Activated naive CD4-positive, alpha-beta T cell treated with anti-CD3 and anti-CD28 coated beads, Interleukin-2, amount 50 U/mL, for 72 hours (primary cell): ENCODE data around the gene NTNG1. TPM values are rescaled to one million over a fixed set of nuclear protein-coding genes. Genes with fewer than 3 reads are reported as not detected.

Experiments
- ATAC-seq, 2 donors: fragments of 150-1000 bp; cut with Tn5 transposase; 2 replicates each; pipeline ENCODE4 v1.10.0; 2021; ENCODE audit warnings: mild to moderate bottlenecking in 2 of 2, moderate library complexity in 2 of 2
- DNase-seq, 2 donors: peaks; one replicate each; pipeline ENCODE4 v3.0.0; 2021 to 2022; ENCODE audit warnings: low spot score in 2 of 2
- H3K27ac Mint-ChIP-seq, 2 donors: one replicate each; pipeline ENCODE4 v1.8.0; 2022; ENCODE audit warnings: mild to moderate bottlenecking in 2 of 2, mixed read lengths in 2 of 2
- H3K36me3 Mint-ChIP-seq, 2 donors: one replicate each; pipeline ENCODE4 v1.8.0; 2022; ENCODE audit warnings: mixed read lengths in 2 of 2
- H3K9me3 Mint-ChIP-seq, 2 donors: one replicate each; pipeline ENCODE4 v1.8.0; 2022; ENCODE audit warnings: mixed read lengths in 2 of 2
- total RNA-seq, 2 donors: library from RNA; stranded (reverse); gene quantifications; one replicate each; pipeline ENCODE4 v1.2.3, GENCODE V29; 2022

Gene NTNG1
- total RNA-seq, 2 donors from 2014 or later, result 0.25 TPM; not detected in 1

GRCh38 chr1:107464827-107465226 lies 324.0 kb downstream of the NTNG1 start:
- no peak overlapping the region for H3K27ac Mint-ChIP-seq

GRCh38 chr1:107467286-107467685 lies 326.4 kb downstream of the NTNG1 start:
- no peak for DNase-seq
- no peak for ATAC-seq

More at GRCh38 chr1:107464827-107465226, 324.0 kb downstream of the NTNG1 start:
- Mint-ChIP-seq H3K36me3 (no peaks in the 10 kb centered on the region), H3K9me3 (no peaks in the 10 kb centered on the region)
- ATAC-seq (no peak), DNase-seq (no peak)

GRCh38 chr1:107467811-107468210 lies 327.0 kb downstream of the NTNG1 start:
- DNase-seq (no peak), ATAC-seq (no peak)
- Mint-ChIP-seq H3K27ac (no peak overlapping the region), H3K36me3 (no peaks in the 10 kb centered on the region), H3K9me3 (peaks cover 0 to under 1% of the 10 kb centered on the region in 2 donors)

More at GRCh38 chr1:107467286-107467685, 326.4 kb downstream of the NTNG1 start:
- H3K27ac Mint-ChIP-seq, result no peak overlapping the region
- H3K36me3 Mint-ChIP-seq, result no peaks in the 10 kb centered on the region
- no peaks in the 10 kb centered on the region for H3K9me3 Mint-ChIP-seq

GRCh38 chr1:107473065-107473464 lies 332.2 kb downstream of the NTNG1 start:
- Mint-ChIP-seq H3K36me3 (no peaks in the 10 kb centered on the region), H3K9me3 (peaks cover 4% of the 10 kb centered on the region in 2 donors), H3K27ac (no peak overlapping the region)
- no peak for ATAC-seq
- DNase-seq, result no peak

- no peak overlapping the region for H3K27ac Mint-ChIP-seq
- ATAC-seq, result peak; percentile 85 to 99
- no peaks in the 10 kb centered on the region for H3K36me3 Mint-ChIP-seq
These were observed 334.2 kb downstream of the NTNG1 start for GRCh38 chr1:107474877-107475612.

GRCh38 chr1:107477233-107477632 lies 336.4 kb downstream of the NTNG1 start:
- no peaks in the 10 kb centered on the region for H3K36me3 Mint-ChIP-seq
- H3K9me3 Mint-ChIP-seq, result peaks cover 4% of the 10 kb centered on the region in 2 donors
- ATAC-seq (no peak), DNase-seq (no peak)
- H3K27ac Mint-ChIP-seq, result no peak overlapping the region

More at GRCh38 chr1:107474877-107475612, 334.2 kb downstream of the NTNG1 start:
- peaks cover 4% of the 10 kb centered on the region in 2 donors for H3K9me3 Mint-ChIP-seq
- DNase-seq, result no peak

GRCh38 chr1:107479865-107480350 lies 339.1 kb downstream of the NTNG1 start:
- H3K27ac Mint-ChIP-seq, result no peak overlapping the region
- H3K36me3 Mint-ChIP-seq, result no peaks in the 10 kb centered on the region
- DNase-seq (no peak), ATAC-seq (no peak)
- H3K9me3 Mint-ChIP-seq, result peaks cover 0 to 4% of the 10 kb centered on the region in 2 donors

GRCh38 chr1:107480548-107481415 lies 339.9 kb downstream of the NTNG1 start:
- Mint-ChIP-seq H3K36me3 (no peaks in the 10 kb centered on the region), H3K9me3 (peaks cover 0 to 4% of the 10 kb centered on the region in 2 donors), H3K27ac (no peak overlapping the region)
- ATAC-seq (peak in 1 of 2 donors; percentile 22), DNase-seq (no peak)

GRCh38 chr1:107481756-107482384 lies 341.0 kb downstream of the NTNG1 start:
- ATAC-seq, result no peak
- H3K27ac Mint-ChIP-seq, result no peak overlapping the region
- H3K9me3 Mint-ChIP-seq, result no peaks in the 10 kb centered on the region
- no peaks in the 10 kb centered on the region for H3K36me3 Mint-ChIP-seq
- DNase-seq, result no peak

- Mint-ChIP-seq H3K36me3 (no peaks in the 10 kb centered on the region), H3K27ac (no peak overlapping the region), H3K9me3 (no peaks in the 10 kb centered on the region)
- DNase-seq (no peak), ATAC-seq (no peak)
These were observed 343.1 kb downstream of the NTNG1 start for GRCh38 chr1:107483949-107484348.

- no peak for ATAC-seq
- Mint-ChIP-seq H3K9me3 (no peaks in the 10 kb centered on the region), H3K27ac (no peak overlapping the region), H3K36me3 (no peaks in the 10 kb centered on the region)
- DNase-seq, result no peak
These were observed 345.5 kb downstream of the NTNG1 start for GRCh38 chr1:107486349-107486748.

GRCh38 chr1:107487506-107487905 lies 346.7 kb downstream of the NTNG1 start:
- no peaks in the 10 kb centered on the region for H3K9me3 Mint-ChIP-seq
- ATAC-seq, result no peak
- no peak overlapping the region for H3K27ac Mint-ChIP-seq
- no peaks in the 10 kb centered on the region for H3K36me3 Mint-ChIP-seq
- DNase-seq, result no peak

- no peak overlapping the region for H3K27ac Mint-ChIP-seq
- ATAC-seq, result peak in 1 of 2 donors; percentile 40
- H3K9me3 Mint-ChIP-seq, result no peaks in the 10 kb centered on the region
- no peak for DNase-seq
- no peaks in the 10 kb centered on the region for H3K36me3 Mint-ChIP-seq
These were observed 350.7 kb downstream of the NTNG1 start for GRCh38 chr1:107491582-107491981.

- no peak for ATAC-seq
- no peaks in the 10 kb centered on the region for H3K9me3 Mint-ChIP-seq
- H3K36me3 Mint-ChIP-seq, result no peaks in the 10 kb centered on the region
- H3K27ac Mint-ChIP-seq, result no peak overlapping the region
- DNase-seq, result no peak
These were observed 352.4 kb downstream of the NTNG1 start for GRCh38 chr1:107493111-107493716.

GRCh38 chr1:107494061-107494460 lies 353.2 kb downstream of the NTNG1 start:
- H3K9me3 Mint-ChIP-seq, result no peaks in the 10 kb centered on the region
- no peaks in the 10 kb centered on the region for H3K36me3 Mint-ChIP-seq
- DNase-seq (no peak), ATAC-seq (no peak)
- no peak overlapping the region for H3K27ac Mint-ChIP-seq

GRCh38 chr1:107496002-107496401 lies 355.2 kb downstream of the NTNG1 start:
- Mint-ChIP-seq H3K27ac (no peak overlapping the region), H3K9me3 (no peaks in the 10 kb centered on the region), H3K36me3 (no peaks in the 10 kb centered on the region)
- DNase-seq (no peak), ATAC-seq (no peak)
